ENCODE results near the gene MEGF8. TPM values are rescaled to one million over a fixed set of nuclear protein-coding genes. Genes with fewer than 3 reads are reported as not detected.

MEGF8 gene
- total RNA-seq, 1 donor from 2014 or later = 69.3 TPM

DNA sequence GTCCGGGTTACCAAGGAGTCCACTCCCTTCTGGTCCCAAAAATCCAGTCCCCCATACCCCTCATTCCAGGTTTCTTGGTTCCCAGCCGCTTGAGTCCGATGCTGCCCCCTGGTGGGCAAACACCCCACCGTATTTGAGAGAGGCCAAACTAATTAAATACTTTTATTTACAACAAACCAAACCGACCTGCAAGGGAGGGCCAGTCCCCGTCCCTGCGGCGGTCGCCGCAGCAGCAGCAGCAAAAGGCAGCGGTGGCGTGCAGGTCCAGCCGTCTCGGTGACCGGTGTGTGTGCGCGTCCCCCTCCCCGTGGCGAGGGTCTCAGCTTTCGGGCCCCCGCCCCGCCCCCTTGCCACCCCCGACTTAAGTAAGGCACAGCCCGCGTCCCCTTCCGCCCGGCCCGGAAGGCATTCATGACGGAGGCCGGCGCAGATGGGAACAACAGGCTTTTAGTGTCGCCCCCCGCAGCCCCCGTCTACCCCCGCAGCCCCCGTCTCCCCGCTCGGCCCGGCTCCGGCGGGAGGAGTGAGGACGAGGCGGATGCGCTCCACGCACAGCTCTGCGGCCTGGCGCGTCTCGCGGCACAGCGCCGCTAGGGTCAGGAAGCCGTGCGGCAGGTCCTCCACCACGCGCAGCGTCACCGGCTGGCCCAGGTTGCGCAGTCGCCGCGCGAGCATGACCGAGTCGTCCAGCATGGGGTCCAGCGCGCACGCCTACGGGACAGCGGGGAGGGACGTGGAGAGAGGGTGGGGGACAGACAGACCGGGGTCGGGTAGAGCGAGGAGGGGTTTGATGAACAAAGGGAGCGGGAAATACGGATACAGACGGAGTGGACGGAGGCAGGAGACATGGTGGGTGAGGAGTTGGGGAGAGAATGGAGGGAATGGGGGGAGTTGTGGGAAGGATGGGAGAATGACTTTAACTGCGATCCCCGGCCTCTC, 76.2 kb downstream of the MEGF8 start:
- TF ChIP-seq, protein P1, sequence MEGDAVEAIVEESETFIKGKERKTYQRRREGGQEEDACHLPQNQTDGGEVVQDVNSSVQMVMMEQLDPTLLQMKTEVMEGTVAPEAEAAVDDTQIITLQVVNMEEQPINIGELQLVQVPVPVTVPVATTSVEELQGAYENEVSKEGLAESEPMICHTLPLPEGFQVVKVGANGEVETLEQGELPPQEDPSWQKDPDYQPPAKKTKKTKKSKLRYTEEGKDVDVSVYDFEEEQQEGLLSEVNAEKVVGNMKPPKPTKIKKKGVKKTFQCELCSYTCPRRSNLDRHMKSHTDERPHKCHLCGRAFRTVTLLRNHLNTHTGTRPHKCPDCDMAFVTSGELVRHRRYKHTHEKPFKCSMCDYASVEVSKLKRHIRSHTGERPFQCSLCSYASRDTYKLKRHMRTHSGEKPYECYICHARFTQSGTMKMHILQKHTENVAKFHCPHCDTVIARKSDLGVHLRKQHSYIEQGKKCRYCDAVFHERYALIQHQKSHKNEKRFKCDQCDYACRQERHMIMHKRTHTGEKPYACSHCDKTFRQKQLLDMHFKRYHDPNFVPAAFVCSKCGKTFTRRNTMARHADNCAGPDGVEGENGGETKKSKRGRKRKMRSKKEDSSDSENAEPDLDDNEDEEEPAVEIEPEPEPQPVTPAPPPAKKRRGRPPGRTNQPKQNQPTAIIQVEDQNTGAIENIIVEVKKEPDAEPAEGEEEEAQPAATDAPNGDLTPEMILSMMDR (IDR thresholded peaks at IDR 0.05; ENCODE audit: unreplicated experiment) = peak; percentile 98
- Mint-ChIP-seq H3K27me3 (ENCODE audit: unreplicated experiment) (peaks cover 26% of the 10 kb centered on the region), H3K4me3 (ENCODE audit: unreplicated experiment) (peak overlapping the region; percentile 85), H3K36me3 (ENCODE audit: low read depth, unreplicated experiment) (peaks cover 9% of the 10 kb centered on the region), H3K27ac (ENCODE audit: unreplicated experiment) (no peak overlapping the region), H3K9me3 (ENCODE audit: unreplicated experiment) (no peaks in the 10 kb centered on the region), H3K4me1 (ENCODE audit: unreplicated experiment) (peaks cover 22% of the 10 kb centered on the region)
- DNase-seq (ENCODE audit: low spot score) = peak; percentile 88

- H3K27me3 Mint-ChIP-seq (ENCODE audit: unreplicated experiment) = peaks cover 25% of the 10 kb centered on the region
- DNase-seq (ENCODE audit: low spot score) = no peak
- no peaks in the 10 kb centered on the region for H3K9me3 Mint-ChIP-seq (ENCODE audit: unreplicated experiment)
- H3K36me3 Mint-ChIP-seq (ENCODE audit: low read depth, unreplicated experiment) = peaks cover 9% of the 10 kb centered on the region
- H3K27ac Mint-ChIP-seq (ENCODE audit: unreplicated experiment) = no peak overlapping the region
- H3K4me1 Mint-ChIP-seq (ENCODE audit: unreplicated experiment) = peaks cover 19% of the 10 kb centered on the region
- H3K4me3 Mint-ChIP-seq (ENCODE audit: unreplicated experiment) = peak overlapping the region; percentile 81
- TF ChIP-seq, protein P1 (IDR thresholded peaks at IDR 0.05; ENCODE audit: unreplicated experiment) = no peak
Observed at GRCh38 chr19:42402376-42403116, 77.1 kb downstream of the MEGF8 start.

DNA sequence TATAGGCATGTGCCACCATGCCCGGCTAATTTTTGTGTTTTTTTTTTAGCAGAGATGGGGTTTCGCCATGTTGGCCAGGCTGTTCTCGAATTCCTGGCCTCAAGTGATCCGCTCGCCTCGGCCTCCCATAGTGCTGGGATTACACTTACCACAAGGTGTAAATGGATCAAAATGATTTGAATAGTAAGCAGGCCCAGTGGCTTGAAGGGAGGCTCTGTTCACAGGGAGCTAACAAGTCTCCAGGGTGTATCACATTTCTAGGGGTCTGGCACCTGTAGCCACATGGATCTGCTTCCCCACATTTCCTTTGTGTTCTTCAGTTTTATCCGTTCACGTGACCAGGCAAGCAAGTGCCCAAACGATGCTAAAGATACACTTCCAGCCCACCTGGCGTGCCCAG, 78.2 kb downstream of the MEGF8 start:
- no peak for DNase-seq (ENCODE audit: low spot score)
- H3K27ac Mint-ChIP-seq (ENCODE audit: unreplicated experiment) = no peak overlapping the region
- no peak overlapping the region for H3K4me3 Mint-ChIP-seq (ENCODE audit: unreplicated experiment)
- H3K36me3 Mint-ChIP-seq (ENCODE audit: low read depth, unreplicated experiment) = peaks cover 14% of the 10 kb centered on the region
- peaks cover 22% of the 10 kb centered on the region for H3K27me3 Mint-ChIP-seq (ENCODE audit: unreplicated experiment)
- no peaks in the 10 kb centered on the region for H3K9me3 Mint-ChIP-seq (ENCODE audit: unreplicated experiment)
- TF ChIP-seq, protein P1 (IDR thresholded peaks at IDR 0.05; ENCODE audit: unreplicated experiment) = no peak
- peaks cover 17% of the 10 kb centered on the region for H3K4me1 Mint-ChIP-seq (ENCODE audit: unreplicated experiment)

DNA sequence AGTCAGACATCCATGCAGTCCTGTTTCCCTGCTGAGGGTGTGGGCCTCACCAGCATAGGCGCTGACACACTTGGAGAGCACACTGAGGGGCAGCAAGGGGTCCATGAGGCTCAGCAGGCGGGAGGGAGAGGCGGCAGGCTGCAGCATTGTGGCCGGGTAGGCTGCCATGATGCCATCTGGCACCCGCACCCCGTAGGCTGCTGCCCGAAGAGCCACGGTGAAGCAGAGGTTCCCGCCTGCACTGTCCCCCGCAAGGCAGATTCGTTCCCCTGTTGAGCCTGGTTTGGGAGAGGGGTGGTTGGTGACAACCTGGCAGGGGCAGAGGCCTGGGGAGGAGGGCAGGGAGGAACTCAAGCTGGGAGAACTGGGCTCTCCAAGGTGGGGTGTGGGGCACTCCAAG, 80.7 kb downstream of the MEGF8 start:
- peaks cover 6% of the 10 kb centered on the region for H3K27me3 Mint-ChIP-seq (ENCODE audit: unreplicated experiment)
- H3K4me1 Mint-ChIP-seq (ENCODE audit: unreplicated experiment) = peaks cover 8% of the 10 kb centered on the region
- peaks cover 7% of the 10 kb centered on the region for H3K36me3 Mint-ChIP-seq (ENCODE audit: low read depth, unreplicated experiment)
- H3K9me3 Mint-ChIP-seq (ENCODE audit: unreplicated experiment) = no peaks in the 10 kb centered on the region
- TF ChIP-seq, protein P1 (IDR thresholded peaks at IDR 0.05; ENCODE audit: unreplicated experiment) = no peak
- peak overlapping the region; percentile 24 for H3K27ac Mint-ChIP-seq (ENCODE audit: unreplicated experiment)
- H3K4me3 Mint-ChIP-seq (ENCODE audit: unreplicated experiment) = no peak overlapping the region
- no peak for DNase-seq (ENCODE audit: low spot score)

All from endothelial cell (in vitro differentiated cells).